Aorta (tissue), 5 donors: ENCODE measurements around the gene BACE2. TPM values are rescaled to one million over a fixed set of nuclear protein-coding genes. Genes with fewer than 3 reads are reported as not detected.
A peak's percentile ranks its signal among the peaks of the same experiment; 100 is the strongest.
"Not testable (repeated sequence)": the region's sequence is repeated elsewhere in the genome, so short reads cannot be mapped to it uniquely, and the experiment has no call there.

Source experiments
- ATAC-seq: fragments of 200-7000 bp; cut with Tn5 transposase; one replicate; pipeline ENCODE4 v1.9.1; 2022; ENCODE audit warnings: moderate library complexity; ENCODE audit not compliant: low FRiP score
- DNase-seq, 2 donors: peaks; one replicate each; pipeline ENCODE4 v3.0.0-alpha.2; 2020
- H3K27ac ChIP-seq, 2 donors: one replicate each; pipeline ENCODE4 v1.5.1; 2013; ENCODE audit warnings: low read length in 2 of 2, mild to moderate bottlenecking in 2 of 2, moderate library complexity in 2 of 2, control low read depth in 1 of 2, inconsistent platforms in 1 of 2, low read depth in 1 of 2
- H3K27me3 ChIP-seq, 2 donors: one replicate each; pipeline ENCODE4 v1.6.1; 2013; ENCODE audit warnings: control low read depth in 1 of 2, low read length in 1 of 2, mild to moderate bottlenecking in 1 of 2, moderate library complexity in 1 of 2; ENCODE audit not compliant: insufficient read depth in 2 of 2, control insufficient read depth in 1 of 2
- H3K36me3 ChIP-seq, 2 donors: one replicate each; pipeline ENCODE4 v1.6.1; 2013; ENCODE audit warnings: control low read depth in 1 of 2, low read length in 1 of 2, mild to moderate bottlenecking in 1 of 2; ENCODE audit not compliant: insufficient read depth in 2 of 2, control insufficient read depth in 1 of 2
- H3K4me1 ChIP-seq, 2 donors: one replicate each; pipeline ENCODE4 v1.6.1; 2013; ENCODE audit warnings: low read length in 2 of 2, control low read depth in 1 of 2, mild to moderate bottlenecking in 1 of 2, moderate library complexity in 1 of 2; ENCODE audit not compliant: insufficient read depth in 2 of 2, control insufficient read depth in 1 of 2
- H3K4me3 ChIP-seq, 2 donors: one replicate each; pipeline ENCODE4 v1.5.1; 2013; ENCODE audit warnings: low read length in 2 of 2, control low read depth in 1 of 2, mild to moderate bottlenecking in 1 of 2
- H3K9me3 ChIP-seq: one replicate; pipeline ENCODE4 v1.6.1; 2013; ENCODE audit warnings: mild to moderate bottlenecking, low read length; ENCODE audit not compliant: control insufficient read depth
- WGBS, 2 donors: extraction: QIAGEN DNeasy Blood & Tissue Kit; methylation state at CpG; one replicate each; pipeline ENCODE4 v1.1.7; 2013; 5-methylcytosine and 5-hydroxymethylcytosine counted together
- intact Hi-C, 2 donors: fragments of 100-400 bp; cut with DNase I; formaldehyde crosslinking; loops; one replicate each; pipeline versions ENCODE4 v1.14.2 to v1.15.0; 2022
- polyA plus RNA-seq, 2 donors: library from polyadenylated mRNA; stranded (reverse); fragments of 200-250 nt; gene quantifications; one replicate each; pipeline ENCODE4 v1.2.3, GENCODE V29; 2013
- total RNA-seq, 2 donors: library from RNA; stranded (reverse); fragmentation: NEBNext Ultra II Directional; extraction: Animal tissue kit (Norgen Biotek cat#: 25700); gene quantifications; one replicate each; pipeline ENCODE4 v1.2.1, GENCODE V29; 2021
- donor health status: healthy with polysubstance abuse.
- donor health status: Bipolar disorder and iron deficiency.
- donor health status: DM: no; HTN: no; CAD: no.
- donor health status: DM: no; HTN: no; CAD: no.
- donor health status: DM: yes; HTN: yes; CAD: no.

The BACE2 gene
- total and polyA plus RNA-seq, 4 donors = 26.2 to 151 (median 66.9) TPM

DNA sequence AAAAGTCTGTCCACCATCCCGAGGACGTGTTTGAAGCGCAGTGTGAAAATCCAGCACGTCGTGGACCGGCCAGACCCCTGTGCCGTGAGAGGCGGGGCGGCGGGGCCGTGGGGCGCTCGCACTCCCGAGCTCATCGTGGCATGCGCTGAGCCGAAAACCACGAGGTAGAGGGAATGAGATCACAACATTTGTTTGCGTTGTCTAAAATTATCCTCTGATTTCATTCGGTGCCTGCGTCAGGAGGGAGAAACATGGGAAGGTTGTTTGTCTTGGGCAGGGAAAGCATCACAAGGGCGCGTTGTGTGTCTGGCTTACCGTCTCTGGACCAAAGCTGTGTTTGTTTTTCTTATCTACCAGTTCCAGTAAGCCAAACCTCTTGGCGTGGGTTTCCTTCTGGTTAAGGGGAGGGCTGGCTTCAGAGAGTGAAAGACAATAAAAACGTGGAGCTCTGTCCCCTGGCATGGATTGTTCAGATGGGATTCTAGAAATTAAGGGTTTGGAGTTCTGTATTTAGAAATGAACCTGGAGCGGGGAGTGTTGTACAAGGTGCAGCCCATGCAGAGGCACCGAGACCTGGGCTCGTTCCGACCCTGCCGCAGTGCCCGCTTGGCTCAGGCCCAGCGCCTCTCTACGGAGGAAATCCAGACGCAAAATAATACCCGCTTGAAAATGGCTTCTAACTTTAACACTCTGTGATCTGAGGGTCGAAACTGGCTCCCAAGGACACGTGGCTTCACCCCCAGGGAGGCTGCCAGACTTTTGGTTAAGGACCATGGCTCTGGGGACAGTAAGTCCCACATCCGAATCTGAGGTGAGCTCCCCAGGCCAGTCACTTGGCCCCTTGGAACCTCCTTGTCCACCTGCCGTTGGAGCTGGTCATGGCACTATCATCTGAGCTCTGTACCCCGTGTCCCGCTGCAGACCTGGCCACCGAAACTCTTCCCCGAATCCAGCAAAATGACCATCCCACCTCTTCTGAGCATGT, 79.9 kb downstream of the BACE2 start:
- Histone ChIP-seq H3K27me3 (no peaks in the 10 kb centered on the region), H3K36me3 (no peaks in the 10 kb centered on the region), H3K4me3 (no peak overlapping the region), H3K9me3 (no peaks in the 10 kb centered on the region), H3K27ac (peak overlapping the region; percentile 73 to 91), H3K4me1 (peaks cover 4 to 8% of the 10 kb centered on the region in 2 donors)
- peak; percentile 90 for ATAC-seq
- 11% methylated on average over 44 of the region's 44 CpGs for WGBS, 2 donors
- intact Hi-C loops = loop anchor here in 1 of 2 donors (2.0 kb wide), 1 partner anchor 79 kb away; the partner anchor contains the start of gene BACE2
- DNase-seq = peak; percentile 87 to 92

DNA sequence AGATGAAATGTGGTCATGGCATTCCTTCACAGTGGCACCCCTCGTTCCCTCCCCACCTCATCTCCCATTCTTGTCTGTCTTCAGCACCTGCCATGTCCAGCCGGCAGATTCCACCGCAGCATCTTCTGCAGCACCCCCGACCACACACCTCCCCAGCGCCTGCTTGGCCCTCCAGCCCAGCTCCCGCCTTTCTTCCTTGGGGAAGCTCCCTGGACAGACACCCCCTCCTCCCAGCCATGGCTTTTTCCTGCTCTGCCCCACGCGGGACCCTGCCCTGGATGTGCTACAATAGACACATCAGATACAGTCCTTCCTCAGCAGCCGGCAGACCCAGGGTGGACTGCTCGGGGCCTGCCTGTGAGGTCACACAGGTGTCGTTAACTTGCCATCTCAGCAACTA, 81.5 kb downstream of the BACE2 start:
- H3K4me3 ChIP-seq = no peak overlapping the region
- peaks cover 0 to 2% of the 10 kb centered on the region in 2 donors for H3K36me3 ChIP-seq
- H3K27me3 ChIP-seq = no peaks in the 10 kb centered on the region
- 94 to 96% methylated on average over 11 of the region's 11 CpGs for WGBS, 2 donors
- peak overlapping the region in 1 of 2 donors; percentile 73 for H3K27ac ChIP-seq
- peaks cover 4 to 8% of the 10 kb centered on the region in 2 donors for H3K4me1 ChIP-seq
- intact Hi-C loops = no loop called here
- ATAC-seq = no peak
- no peak for DNase-seq
- H3K9me3 ChIP-seq = no peaks in the 10 kb centered on the region

DNA sequence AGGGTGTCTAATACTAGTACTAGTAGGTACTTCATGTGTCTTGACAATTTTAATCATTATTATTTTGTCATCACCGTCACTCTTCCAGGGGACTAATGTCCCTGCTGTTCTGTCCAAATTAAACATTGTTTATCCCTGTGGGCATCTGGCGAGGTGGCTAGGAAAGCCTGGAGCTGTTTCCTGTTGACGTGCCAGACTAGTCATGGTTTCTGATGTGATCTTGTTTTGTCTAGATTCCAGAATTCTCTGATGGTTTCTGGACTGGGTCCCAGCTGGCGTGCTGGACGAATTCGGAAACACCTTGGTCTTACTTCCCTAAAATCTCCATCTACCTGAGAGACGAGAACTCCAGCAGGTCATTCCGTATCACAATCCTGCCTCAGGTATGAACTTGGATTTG, 82.6 kb downstream of the BACE2 start:
- no peaks in the 10 kb centered on the region for H3K9me3 ChIP-seq
- no peaks in the 10 kb centered on the region for H3K27me3 ChIP-seq
- 10 to 15% methylated on average over 8 of the region's 8 CpGs for WGBS, 2 donors
- H3K4me1 ChIP-seq = peaks cover 4 to 8% of the 10 kb centered on the region in 2 donors
- intact Hi-C loops = loop anchor here in 1 of 2 donors (10.0 kb wide), 1 partner anchor 126 kb away; no protein-coding TSS in a partner anchor
- DNase-seq = no peak
- no peak for ATAC-seq
- no peak overlapping the region for H3K4me3 ChIP-seq
- H3K36me3 ChIP-seq = peaks cover 0 to 4% of the 10 kb centered on the region in 2 donors
- peak overlapping the region in 1 of 2 donors; percentile 73 for H3K27ac ChIP-seq

DNA sequence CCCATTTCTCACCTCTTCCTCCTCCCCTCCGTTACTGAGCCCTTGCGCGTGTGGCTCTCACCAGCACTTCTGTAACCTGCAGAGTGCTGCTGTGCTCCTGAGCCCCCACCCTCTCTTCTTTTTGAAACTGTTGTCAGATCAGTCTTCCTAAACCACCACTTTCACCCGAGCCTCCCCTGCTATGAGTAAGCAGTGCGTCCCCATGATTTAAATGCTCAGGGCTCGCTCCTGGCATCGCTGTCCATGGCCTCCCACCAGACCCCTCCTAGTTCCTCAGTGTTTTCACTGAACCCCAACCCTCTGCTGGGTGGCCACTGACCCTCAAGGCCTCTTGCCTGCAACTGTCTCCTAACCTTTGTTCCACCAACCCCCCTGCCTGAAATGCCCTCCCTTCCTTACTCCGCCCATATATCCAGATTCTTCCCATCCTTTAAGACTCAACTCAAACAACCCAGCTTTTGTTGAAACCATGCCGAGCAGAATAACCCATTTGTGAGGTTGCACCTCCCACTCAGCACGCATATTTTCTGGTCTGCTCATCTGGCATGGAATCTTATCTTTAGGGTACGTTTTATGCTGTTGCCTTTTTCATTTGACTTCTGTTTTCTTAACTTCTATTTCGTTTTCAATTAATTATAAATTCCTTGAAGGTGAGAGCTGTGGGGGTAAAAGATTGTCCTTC, 84.1 kb downstream of the BACE2 start:
- H3K4me3 ChIP-seq = no peak overlapping the region
- no peaks in the 10 kb centered on the region for H3K9me3 ChIP-seq
- H3K27me3 ChIP-seq = no peaks in the 10 kb centered on the region
- peaks cover 4 to 5% of the 10 kb centered on the region in 2 donors for H3K4me1 ChIP-seq
- H3K36me3 ChIP-seq = peaks cover 0 to 4% of the 10 kb centered on the region in 2 donors
- intact Hi-C loops = loop anchor here in 1 of 2 donors (10.0 kb wide), 1 partner anchor 127 kb away; no protein-coding TSS in a partner anchor
- 81 to 86% methylated on average over 12 of the region's 12 CpGs for WGBS, 2 donors
- no peak overlapping the region for H3K27ac ChIP-seq
- DNase-seq (no peak), ATAC-seq (no peak)

DNA sequence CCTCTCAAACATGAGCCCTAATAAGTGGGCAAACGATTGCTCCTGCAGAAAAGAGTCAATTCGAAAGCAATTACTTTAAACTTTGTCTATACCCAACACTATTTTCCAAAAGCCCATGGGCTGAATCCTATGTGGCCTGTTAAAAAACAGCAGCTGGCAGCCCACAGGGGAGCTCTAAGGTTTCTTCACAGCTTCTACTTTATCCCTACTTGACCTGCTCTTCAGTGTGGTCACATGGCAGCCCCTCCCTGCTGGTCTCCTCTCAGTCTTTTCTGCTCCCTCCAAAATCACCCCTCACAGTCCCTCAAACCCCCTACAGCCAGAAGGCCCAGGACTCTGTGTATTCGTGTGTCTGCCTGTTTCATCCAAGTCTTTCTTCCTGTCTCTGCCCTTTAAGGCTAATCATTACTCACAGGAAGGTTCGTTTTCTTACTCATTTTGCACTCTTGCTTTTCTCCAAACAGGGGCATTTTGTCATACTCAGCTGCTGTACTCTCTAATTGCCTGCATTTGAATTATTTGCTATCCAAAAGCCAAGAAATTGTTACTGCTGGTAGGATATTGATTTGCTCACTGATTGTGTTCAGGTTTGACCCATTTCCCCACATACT, 86.2 kb downstream of the BACE2 start:
- intact Hi-C loops = loop anchor here in 1 of 2 donors (10.0 kb wide), 1 partner anchor 129 kb away; no protein-coding TSS in a partner anchor
- WGBS, 2 donors = 68 to 83% methylated on average over 4 of the region's 4 CpGs

GRCh38 chr21:41255190-41255589, 87.2 kb downstream of the BACE2 start:
- WGBS, 2 donors = 90 to 92% methylated on average over 9 of the region's 9 CpGs
- intact Hi-C loops = loop anchor here in 1 of 2 donors (10.0 kb wide), 1 partner anchor 130 kb away; no protein-coding TSS in a partner anchor
- no peak overlapping the region for H3K4me3 ChIP-seq
- H3K27ac ChIP-seq = no peak overlapping the region
- no peaks in the 10 kb centered on the region for H3K9me3 ChIP-seq
- no peak for DNase-seq
- ATAC-seq = no peak
- H3K36me3 ChIP-seq = peaks cover 0 to 8% of the 10 kb centered on the region in 2 donors
- H3K4me1 ChIP-seq = peaks cover 1 to 2% of the 10 kb centered on the region in 2 donors
- H3K27me3 ChIP-seq = no peaks in the 10 kb centered on the region

More for the DNA sequence above, 86.2 kb downstream of the BACE2 start:
- H3K4me1 ChIP-seq = peaks cover 4% of the 10 kb centered on the region in 2 donors
- H3K4me3 ChIP-seq = no peak overlapping the region
- H3K9me3 ChIP-seq = no peaks in the 10 kb centered on the region
- H3K27me3 ChIP-seq = no peaks in the 10 kb centered on the region
- ATAC-seq (no peak), DNase-seq (no peak)
- peaks cover 0 to 8% of the 10 kb centered on the region in 2 donors for H3K36me3 ChIP-seq
- H3K27ac ChIP-seq = no peak overlapping the region

GRCh38 chr21:41256231-41256630, 88.3 kb downstream of the BACE2 start:
- intact Hi-C loops = loop anchor here in 1 of 2 donors (10.0 kb wide), 1 partner anchor 131 kb away; no protein-coding TSS in a partner anchor
- not testable (repeated sequence) for H3K4me1 ChIP-seq

More at GRCh38 chr21:41256231-41256630, 88.3 kb downstream of the BACE2 start:
- not testable (repeated sequence) for H3K27ac ChIP-seq, H3K4me3 ChIP-seq, ATAC-seq, H3K36me3 ChIP-seq, DNase-seq, H3K27me3 ChIP-seq, H3K9me3 ChIP-seq
- WGBS, 2 donors = 97 to 100% methylated on average over 1 of the region's 1 CpG
